B cell (primary cell): ENCODE measurements around the gene SLC44A1.

Experiments used
- CTCF ChIP-seq: fragments of 200-600 bp; IDR thresholded peaks from one replicate; pipeline ENCODE4 v1.8.0; 2022; ENCODE audit warnings: antibody characterized with exemption, mild to moderate bottlenecking
- EZH2 ChIP-seq: IDR thresholded peaks from 2 replicates; pipeline ENCODE4 v1.6.1; 2012; ENCODE audit warnings: borderline replicate concordance, low read depth, mild to moderate bottlenecking, moderate library complexity, low read length; ENCODE audit not compliant: insufficient read depth, poor library complexity, severe bottlenecking

- TF ChIP-seq CTCF (no peak), EZH2 (no peak)
These were observed 15.5 kb downstream of the SLC44A1 start for GRCh38 chr9:105259731-105260612.
